HT1080 (cell line): ENCODE data around the gene SV2B. TPM values are rescaled to one million over a fixed set of nuclear protein-coding genes. Genes with fewer than 3 reads are reported as not detected.

Experiments used
- DNase-seq: peaks from one replicate; pipeline ENCODE4 v3.0.0-alpha.2; 2015; ENCODE audit warnings: low read depth
- total RNA-seq: library from RNA; depleted of rRNA; stranded (reverse); fragments of >200 nt; shearing (Covaris generic); gene quantifications from 2 replicates; pipeline ENCODE4 v1.2.3, GENCODE V29; 2014

Gene SV2B
- total RNA-seq, 1 experiment from 2014 or later, result not detected

- DNase-seq, result no peak
These were observed 92.2 kb downstream of the SV2B start for GRCh38 chr15:91192285-91192684.

DNA sequence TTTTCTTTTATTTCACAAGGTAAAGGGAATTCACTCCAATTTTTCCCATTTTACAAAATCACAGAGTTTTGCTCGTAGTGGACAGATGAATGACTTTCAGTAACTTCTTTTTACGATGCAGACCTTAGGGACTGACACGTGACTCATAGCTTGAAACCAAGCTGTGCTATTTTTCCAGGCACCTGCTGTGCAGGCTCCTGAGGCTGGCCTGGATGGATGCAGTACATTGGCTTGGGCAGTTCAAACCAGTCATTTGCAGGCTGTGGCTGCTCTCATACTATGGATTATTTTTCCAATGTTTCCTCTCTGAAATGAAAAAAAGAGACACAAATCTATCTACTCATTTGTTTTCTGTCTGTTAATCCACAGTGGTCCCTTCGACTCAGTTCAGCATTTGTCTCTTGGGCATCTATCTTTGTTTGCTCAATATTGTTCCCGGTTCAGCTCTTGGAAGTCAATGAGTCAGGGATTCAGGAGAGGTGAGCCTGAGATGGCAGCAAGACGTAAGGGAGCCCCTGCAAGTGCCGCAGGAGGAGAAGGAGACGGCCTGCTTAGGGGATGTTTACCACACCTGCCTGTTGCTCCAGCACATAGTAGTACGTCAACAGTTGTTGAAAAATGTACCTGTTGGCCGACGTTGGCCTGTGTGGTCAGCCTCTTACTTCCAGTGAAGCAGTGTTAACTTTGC, 92.8 kb downstream of the SV2B start:
- no peak for DNase-seq

- DNase-seq, result no peak
These were observed 93.3 kb downstream of the SV2B start for GRCh38 chr15:91193378-91193720.

DNA sequence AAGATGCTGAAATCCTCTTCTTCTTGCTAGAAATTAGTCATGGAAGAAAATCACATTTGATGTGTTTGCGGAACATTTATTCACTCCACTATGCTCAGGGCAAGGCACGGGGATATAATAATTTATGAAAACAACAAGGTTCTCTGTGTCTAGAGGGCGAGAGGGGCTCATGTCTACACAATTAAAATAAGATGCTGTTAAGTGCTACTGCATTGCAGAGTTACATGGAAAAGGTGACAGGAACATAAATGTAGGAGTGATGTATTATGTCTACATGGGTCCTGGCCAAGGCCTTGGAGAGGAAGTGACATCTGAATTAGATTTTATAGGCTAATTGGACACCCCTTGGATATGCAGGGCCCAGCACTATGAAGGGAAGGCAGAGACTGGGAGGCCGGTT, 96.1 kb downstream of the SV2B start:
- no peak for DNase-seq

GRCh38 chr15:91196768-91197167, 96.7 kb downstream of the SV2B start:
- no peak for DNase-seq

DNA sequence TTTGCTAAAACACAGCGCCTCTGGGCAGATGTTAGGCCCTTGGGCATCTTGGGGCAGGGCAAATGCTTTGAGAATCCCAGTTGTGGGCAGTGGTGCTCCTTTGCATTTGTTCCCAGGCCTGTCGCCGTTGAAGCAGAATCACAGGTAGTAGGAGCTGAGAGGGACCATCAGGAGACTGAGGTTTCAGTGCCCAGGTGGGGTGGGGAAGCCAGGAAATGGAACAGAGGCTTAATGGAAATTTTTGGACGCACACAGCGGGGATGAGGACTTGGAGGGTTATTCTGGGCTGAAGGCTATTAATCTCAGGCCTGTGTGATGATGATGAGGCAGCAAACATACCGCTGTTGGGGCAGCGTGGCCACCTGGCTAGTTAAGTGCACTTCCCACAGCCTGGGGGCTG, 99.5 kb downstream of the SV2B start:
- no peak for DNase-seq

DNA sequence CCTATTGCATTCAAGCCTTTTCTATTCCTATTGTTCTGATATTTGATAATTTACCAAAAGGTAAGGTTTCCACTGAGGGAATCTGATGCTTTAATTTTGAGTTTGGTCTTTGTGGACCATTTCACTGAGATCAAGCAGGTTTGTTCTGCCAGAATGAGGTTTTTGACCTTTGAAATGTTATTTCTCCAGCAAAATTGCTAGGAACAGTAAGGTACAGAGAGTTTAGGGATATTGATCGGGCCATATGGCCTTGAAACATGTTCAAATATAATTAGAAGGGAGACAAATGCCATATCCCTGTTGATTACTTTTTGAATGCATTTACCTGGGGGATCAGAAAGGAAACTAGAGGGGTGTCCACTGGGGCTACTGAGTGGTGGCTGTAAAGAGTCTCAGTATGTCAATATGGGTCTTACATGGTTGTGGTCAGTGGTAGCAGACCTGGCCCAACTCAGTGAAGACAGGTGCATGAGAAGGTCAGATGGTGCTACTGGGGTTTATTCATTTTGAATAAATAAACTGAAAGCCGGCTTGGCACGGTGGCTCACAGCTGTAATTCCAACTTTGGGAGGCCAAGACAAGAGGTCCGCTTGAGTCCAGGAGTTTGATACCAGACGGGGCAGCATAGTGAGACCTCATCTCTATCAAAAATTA, 100.2 kb downstream of the SV2B start:
- DNase-seq, result no peak

GRCh38 chr15:91202510-91203102, 102.5 kb downstream of the SV2B start:
- DNase-seq, result no peak

GRCh38 chr15:91203619-91204203, 103.7 kb downstream of the SV2B start:
- DNase-seq, result no peak

DNA sequence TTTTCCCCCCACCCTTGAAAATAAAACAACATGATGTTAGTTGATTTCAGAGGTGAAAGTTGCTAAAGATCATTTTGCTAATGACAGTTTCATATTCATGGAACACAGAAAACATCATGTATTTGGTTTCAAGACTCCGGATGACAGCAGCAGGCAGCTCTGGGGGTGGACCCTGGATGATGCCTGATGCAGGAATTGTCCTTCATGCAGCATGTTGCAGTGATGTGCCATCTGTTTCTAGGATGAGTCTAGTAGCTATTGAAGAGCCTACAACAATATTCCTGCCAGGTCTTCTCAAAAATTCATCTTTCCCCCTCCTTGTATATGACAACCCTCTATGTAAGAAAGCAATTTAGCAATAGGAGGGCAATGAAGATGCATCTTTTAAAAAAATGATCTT, 108.3 kb downstream of the SV2B start:
- DNase-seq, result no peak

DNA sequence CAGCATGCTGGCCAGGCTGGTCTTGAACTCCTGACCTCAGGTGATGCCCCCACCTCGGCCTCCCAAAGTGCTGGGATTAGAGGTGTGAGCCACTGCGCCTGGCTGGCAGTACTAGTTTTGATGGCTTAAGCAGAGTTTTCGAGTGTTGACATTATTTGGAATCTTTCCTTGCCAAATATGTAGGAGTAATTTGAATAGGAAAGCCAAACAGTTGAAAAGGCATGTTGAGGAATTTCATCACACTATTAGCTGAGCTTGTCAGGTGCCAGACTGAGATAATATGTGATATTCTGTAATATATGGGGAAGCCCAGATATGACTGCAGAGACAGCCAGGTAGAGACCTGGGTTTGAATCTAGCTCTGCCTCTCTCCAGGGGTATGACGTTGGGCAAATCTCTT, 109.3 kb downstream of the SV2B start:
- DNase-seq, result no peak

GRCh38 chr15:91209726-91210125, 109.7 kb downstream of the SV2B start:
- no peak for DNase-seq

DNA sequence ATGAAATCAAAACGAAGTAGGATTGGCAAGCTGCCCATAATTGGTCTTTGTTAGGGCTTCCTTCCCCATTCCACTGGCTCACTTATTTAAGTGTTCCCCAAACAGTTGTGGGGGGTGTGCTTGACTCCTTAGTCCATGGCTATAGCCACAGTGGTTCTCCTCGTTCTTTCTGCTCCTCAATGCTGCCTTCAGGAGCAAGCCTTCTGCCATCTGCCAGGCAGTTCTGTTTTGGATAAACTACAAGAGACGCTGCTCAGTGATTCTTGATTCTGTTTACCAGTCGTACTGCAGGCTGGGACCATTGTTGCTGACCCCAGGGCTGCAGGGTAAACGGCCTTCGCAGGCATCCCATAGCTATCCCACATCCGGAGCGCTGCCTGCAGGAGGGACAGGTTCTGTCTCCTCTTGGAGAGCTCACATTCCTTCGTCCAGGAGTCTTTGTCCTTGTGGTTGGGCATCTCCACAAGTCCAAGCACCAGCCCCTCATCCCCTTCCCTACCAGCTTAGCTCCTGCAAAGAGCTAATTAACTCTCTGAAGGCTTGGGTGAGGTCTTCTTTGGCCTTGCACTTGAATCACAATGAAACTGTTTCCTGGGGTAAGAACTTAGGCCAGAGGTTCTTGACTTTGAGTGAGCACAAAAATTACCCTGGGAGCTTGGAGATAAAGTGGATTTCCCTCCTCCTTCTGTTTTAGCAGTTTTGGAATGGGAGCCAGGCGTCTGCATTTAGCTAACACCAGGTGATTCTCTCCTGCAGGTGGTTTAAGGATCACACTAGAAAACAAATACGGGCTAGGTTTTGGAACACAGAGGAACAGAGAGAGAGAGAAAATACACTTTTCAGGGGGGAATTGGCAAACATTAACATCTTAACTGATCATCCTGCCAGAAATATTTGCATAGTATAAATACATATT, 114.9 kb downstream of the SV2B start:
- DNase-seq, result no peak

DNA sequence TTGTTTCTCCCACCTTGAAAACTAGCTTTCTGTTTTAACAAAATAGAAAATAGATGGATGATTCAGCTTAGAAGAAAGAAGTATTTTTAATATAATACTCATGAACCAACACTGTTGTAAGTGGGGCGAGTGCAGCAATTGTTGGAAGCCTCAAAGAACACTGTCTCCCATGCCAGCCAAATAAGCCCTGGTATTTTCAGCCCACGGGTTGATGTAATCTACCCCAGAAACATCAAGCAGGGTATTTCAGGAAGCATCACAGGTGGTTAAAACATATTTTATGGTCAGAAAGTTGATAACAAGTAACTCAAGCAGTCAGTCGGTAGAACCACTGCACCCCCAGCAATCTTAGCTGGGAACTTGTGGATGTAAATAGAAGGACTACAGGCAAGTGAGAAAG, 115.9 kb downstream of the SV2B start:
- DNase-seq, result no peak

DNA sequence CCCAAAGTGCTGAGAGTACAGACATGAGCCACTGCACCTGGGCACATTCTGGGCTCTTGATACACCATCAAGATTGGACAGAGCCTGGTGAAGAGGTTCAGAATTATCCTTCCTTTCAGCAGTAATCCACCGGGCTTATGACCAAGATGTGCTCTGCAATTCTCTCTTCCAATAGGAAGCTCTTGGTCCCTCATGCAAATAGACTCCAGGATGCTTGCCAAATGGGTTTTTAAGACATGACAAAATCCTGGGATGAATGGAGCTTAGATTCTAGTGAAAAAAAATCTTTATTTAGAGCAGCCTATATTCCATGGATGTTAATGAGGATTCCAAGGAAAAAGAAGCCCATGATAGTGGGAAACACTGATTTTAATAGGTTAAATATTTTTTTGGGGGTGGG, 119.1 kb downstream of the SV2B start:
- DNase-seq, result no peak

DNA sequence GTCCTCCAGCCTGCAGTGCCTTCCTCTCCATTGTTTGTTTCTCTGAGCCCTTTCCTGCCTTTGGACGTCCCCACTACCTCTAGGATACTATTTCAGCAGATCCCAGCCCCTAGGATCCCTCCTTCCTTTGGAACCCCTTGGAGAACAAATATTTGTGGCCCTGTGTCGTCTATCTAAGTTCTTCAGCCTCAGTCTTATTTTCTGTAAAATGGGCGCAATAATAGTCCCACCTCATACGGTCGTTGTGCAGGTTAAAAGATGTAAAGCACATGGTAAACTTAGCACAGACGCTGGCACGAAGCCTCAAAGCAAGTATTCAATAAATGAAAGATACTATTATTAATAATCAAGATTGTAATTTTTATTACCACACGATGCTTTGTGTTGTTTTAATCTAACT, 122.0 kb downstream of the SV2B start:
- no peak for DNase-seq

- peak; percentile 17 for DNase-seq
These were observed 123.8 kb downstream of the SV2B start for GRCh38 chr15:91223863-91224262.

GRCh38 chr15:91224755-91225380, 124.8 kb downstream of the SV2B start:
- peak; percentile 52 for DNase-seq

DNA sequence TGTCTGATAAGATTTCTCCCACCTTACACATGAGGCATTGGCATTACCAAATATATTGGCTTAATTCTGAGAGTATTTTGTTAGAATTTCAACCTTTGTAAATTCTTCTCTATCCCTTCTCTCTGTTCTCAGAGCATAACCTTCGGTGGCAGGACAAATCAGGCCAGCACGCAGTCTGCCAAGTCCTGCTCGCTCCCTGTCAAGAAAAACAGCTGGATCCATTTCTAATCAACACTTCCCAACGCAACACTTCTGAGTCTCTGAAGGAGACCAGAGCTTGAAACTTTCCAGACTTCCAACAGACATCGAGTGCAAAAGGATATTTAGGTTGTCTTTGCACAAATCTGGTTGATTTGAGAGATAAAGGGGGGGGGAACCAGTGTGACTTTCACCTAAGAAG, 125.7 kb downstream of the SV2B start:
- no peak for DNase-seq

DNA sequence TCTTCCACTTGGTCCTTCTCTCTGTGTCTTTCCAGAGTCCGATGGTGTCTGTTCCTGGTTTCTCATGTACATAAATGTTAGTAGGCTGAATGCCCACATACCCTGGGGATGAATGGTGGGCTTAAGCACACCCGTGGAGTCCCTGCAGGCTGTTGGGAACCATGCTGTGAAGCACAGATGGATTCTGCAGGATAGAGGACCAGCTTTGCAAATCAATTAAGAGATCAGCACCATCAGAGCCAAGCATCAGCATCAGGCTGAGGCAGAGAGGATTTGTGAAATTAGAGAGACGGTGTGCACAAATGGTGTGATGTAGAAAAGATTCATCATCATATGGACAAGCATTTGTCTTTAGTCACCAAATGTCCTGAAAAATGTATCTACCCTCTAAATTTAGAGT, 127.1 kb downstream of the SV2B start:
- no peak for DNase-seq

DNA sequence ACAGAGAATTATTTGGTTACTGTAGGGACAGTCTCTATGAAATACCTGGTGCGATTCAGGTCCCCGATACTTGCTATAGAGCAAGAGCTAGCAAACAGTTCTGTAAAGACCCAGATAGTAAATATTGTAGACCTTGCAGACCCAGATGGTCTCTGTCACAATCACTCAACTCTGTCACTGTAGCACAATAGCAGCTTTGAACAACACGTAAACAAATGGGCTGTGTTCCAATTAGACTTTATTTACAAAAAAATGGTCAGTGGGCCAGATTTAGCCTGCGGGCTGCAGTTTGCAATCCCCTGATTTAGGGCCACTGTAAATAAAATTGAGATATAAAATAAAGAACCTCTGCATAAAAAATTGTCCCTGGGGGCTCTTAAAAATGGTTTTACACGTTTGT, 127.7 kb downstream of the SV2B start:
- DNase-seq, result no peak
